Measurements from ENCODE around the gene LMTK2.

- TF ChIP-seq CTCF (IDR thresholded peaks at IDR 0.05) (no peak), POLR2A (IDR thresholded peaks at IDR 0.05) (no peak)
Observed at GRCh38 chr7:98250789-98251188, 144.1 kb downstream of the LMTK2 start.
